GM18951 (cell line): ENCODE results near the gene SARM1.

Experiments
- POLR2A ChIP-seq: IDR thresholded peaks from 4 replicates; pipeline ENCODE4 v1.6.1; 2011; ENCODE audit warnings: mild to moderate bottlenecking; ENCODE audit not compliant: insufficient read length, insufficient read depth; ENCODE audit errors: extremely low read depth
- in situ Hi-C: fragments of 300-500 bp; cut with MboI; formaldehyde crosslinking; loops from one replicate; pipeline ENCODE4 v1.12.0; 2022; ENCODE audit warnings: low sequenced_read_pairs, mixed read lengths, inconsistent platforms; ENCODE audit not compliant: unreplicated experiment

SARM1 gene

DNA sequence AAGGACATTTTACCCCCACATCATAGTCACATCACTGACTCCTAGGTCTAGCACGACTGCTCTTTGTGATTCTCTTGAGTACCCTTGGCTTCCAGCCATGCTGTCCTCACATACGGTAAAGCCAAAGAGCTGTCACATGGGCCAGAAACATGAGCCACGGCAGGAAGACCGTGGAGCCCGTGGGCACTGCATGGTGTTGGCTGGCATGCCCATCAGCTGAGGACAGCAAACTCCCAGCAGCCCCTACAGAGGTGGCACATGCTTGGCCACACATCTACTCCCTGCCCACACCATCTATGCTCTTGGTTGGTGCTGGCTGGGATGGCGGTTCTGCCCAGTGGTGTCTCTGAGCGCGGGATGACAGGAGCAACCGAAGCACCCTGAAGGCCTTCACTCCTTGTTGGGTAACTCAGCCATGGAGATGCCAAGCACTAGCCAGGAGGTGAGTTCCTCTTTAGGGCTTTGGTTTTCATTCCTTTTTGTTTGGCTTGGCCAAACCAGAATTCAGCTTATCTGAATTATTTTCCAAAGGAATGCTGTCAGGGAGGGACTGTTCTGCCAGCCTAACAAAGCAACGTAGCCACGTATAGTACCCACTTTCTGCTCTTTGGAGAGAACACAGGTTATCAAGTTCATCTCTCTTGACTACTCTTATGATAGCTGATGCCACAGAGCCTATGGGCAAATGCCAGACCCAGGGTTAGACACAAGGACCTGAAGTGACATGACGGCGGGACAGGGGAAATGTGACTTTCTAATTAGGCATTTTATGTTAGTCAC is 25.9 kb upstream of the SARM1 start:
- no peak for TF ChIP-seq POLR2A
- in situ Hi-C loops, result no loop called here

DNA sequence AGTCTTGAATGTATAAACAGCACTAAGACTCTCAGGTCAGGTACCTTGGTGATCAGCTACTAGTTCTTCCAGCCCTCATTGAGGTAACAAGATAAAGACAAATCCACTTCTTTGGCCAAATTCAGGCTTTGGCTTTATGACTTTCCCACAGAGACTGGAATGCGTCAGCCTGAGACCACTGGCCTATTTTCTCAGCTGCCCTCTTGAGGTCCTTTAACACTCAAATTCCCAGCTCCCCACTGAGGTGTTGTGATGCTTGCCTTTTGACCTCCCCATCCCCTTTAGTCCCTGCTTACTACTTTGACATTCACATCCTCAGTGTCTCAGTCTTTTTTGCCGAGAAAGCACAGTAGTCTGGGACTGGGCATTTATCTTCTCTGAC is 25.3 kb upstream of the SARM1 start:
- in situ Hi-C loops, result no loop called here

DNA sequence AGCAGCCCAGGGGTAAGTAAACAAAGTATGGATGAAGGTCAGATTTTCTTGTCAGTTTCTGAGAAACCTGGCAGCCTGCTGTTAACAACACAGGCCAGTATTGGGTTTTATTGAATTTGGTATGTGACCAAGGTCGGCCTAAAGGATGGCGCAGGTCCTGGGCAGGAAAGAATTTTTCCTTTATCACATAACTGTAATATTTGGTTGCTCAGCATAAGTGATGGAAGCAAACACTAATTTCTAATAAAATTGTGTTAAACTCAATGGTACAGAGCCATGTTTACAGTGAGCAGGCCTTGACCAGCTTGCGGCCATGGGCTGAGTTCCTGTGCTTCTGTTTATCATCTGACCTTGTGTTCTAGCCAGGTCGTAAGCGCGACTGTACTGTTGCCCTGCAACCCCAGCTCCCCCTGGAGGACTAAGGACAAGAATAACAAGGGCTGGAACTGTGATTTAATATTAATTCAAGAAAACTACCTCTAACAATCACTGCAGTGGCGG is 24.7 kb upstream of the SARM1 start:
- in situ Hi-C loops, result no loop called here
- no peak for TF ChIP-seq POLR2A

More for the DNA sequence above, 25.3 kb upstream of the SARM1 start:
- TF ChIP-seq POLR2A, result no peak

DNA sequence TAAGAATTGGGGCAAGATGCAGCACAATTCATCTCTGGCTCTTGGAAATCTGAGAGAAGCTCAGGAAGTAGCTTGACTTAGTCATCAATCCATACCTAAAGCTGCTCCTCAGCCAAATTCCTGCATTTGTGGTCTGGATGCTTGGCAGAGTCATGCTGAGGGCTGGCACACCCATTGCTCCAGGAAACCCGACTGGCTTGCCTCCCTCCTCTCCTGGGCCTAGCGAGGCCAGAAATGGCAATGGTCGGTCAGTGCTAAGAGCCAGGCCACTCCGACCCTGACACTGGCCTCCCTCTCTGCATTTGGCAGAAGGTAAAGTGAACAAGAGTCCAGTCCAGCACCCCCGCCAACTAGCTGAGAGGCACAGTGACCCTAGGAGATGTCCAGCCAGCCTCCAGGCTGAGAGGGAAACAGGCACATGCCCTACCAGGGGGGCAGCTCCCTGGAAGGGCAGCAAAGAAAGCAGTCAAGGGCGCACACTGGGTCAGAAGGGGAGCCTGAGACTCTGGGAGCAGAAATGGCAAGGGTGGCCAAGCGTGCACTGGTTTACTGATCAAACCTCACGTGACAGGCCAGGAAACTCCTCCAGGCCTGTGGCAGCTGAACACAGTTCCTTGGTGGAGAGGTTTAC is 24.1 kb upstream of the SARM1 start:
- TF ChIP-seq POLR2A, result no peak
- in situ Hi-C loops, result no loop called here

DNA sequence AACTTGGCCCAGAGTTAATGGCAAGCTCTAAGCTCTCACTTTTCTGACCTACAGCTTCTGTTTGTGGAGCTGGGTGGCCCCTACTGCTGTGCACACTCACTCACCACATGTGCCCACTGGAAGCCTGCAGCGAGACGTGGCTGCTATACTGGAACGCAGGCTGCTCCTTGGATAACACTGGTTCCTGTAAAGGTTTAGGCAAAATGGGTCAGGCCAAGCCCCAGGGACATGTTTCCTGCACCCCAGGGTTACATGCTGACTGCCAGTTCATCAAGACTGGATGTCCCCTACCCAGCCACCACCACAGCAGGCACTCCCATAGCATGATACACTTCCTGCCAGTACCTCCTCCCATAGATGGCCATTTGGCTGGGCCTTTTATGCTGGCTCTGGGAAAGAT is 22.5 kb upstream of the SARM1 start:
- in situ Hi-C loops, result no loop called here
- no peak for TF ChIP-seq POLR2A

DNA sequence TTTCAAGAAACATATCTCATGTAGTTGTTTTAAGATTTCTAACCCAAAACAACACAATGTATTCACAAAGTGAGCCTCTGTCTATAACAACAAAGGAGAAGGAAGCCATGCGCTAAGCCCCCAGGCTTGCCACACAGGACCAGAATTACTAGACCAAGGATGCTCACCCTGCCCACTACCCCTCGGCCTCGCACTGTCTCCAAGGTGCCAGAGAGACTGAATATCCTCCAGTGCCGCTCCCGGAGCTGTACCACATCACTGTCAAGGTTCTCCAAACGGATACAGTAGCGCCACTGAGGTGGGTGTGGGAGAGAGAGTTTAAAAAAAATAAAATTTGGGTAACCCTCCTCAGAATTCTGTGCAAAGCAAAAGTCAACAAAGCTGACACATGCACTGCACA is 21.2 kb upstream of the SARM1 start:
- TF ChIP-seq POLR2A, result no peak
- in situ Hi-C loops, result no loop called here

DNA sequence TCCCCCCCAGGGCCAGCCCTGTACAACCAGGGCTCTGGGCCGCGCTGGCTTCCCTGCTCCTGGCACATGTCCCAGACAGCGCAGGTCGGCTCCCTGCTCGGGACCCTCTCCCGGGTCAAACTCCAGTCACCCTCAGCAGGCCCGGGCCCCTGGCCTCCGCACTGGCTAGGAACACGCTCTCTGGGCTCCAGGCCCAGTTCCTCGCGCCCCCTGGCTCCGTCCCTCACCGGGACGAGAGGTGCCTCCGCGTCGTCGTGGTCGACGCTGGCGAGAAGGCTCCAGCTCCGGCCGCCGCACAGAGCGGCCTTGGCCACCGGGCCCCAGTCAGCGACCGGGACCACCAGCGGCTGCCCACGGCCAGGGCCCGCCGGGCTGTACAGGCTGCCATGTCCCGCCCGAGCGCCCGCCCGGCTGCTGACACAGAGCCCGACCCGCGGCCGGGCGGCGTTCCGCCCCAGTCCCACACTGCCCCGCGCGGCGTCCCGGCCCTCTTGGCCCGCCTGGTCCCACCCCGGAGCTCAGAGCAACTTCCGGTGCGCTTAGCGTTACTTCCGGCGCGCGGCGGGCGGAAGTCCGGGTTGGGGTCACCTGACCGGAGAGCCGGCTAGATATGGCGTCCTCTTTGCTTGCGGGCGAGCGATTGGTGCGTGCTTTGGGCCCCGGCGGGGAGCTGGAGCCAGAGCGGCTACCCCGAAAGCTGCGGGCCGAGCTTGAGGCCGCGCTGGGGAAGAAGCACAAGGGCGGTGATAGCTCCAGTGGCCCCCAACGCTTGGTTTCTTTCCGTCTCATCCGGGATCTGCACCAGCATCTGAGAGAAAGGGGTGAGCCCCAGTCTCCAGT is 14.2 kb upstream of the SARM1 start, which contains the start of gene POLDIP2:
POLDIP2 (minus strand) TSS at position 467 of the 840 bp plus-strand sequence; CDS start at position 388, 79 bp downstream.
- peak; percentile 98 for TF ChIP-seq POLR2A
- in situ Hi-C loops, result no loop called here

DNA sequence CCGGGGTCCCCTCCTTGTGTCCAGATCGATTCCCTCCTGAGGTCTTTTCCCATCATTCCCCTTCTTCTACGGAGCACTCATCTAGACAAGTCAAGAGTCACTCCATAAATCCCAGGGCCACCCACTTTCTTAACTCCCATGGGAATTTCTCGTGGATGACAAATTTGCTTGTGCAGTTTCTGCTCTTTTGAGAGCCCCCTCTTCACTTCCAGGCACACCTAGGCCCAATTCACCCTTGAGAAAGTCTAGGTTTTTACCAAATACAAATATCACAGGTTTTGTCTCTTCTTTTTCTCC is 13.6 kb upstream of the SARM1 start:
- in situ Hi-C loops, result no loop called here
- TF ChIP-seq POLR2A, result no peak

DNA sequence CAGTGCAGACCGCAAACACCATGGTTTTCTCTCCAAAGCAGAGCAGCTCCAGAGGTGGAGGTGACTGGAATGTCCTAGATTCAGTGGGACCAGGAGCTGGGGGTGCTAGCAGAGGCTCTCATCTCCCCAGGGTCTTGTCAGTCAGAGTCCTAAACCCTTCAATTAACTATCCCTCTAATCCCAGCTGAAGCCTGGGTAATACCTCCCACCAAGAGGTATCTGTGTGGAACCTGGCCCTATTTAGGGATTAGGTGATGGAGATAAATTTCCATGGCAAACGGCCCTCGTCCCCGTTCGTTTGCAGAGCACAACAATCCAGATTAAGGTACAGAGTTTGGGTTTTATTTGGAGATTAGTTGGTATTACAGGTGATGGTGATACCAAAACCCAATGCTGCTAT is 8.3 kb upstream of the SARM1 start:
- in situ Hi-C loops, result no loop called here
- no peak for TF ChIP-seq POLR2A

DNA sequence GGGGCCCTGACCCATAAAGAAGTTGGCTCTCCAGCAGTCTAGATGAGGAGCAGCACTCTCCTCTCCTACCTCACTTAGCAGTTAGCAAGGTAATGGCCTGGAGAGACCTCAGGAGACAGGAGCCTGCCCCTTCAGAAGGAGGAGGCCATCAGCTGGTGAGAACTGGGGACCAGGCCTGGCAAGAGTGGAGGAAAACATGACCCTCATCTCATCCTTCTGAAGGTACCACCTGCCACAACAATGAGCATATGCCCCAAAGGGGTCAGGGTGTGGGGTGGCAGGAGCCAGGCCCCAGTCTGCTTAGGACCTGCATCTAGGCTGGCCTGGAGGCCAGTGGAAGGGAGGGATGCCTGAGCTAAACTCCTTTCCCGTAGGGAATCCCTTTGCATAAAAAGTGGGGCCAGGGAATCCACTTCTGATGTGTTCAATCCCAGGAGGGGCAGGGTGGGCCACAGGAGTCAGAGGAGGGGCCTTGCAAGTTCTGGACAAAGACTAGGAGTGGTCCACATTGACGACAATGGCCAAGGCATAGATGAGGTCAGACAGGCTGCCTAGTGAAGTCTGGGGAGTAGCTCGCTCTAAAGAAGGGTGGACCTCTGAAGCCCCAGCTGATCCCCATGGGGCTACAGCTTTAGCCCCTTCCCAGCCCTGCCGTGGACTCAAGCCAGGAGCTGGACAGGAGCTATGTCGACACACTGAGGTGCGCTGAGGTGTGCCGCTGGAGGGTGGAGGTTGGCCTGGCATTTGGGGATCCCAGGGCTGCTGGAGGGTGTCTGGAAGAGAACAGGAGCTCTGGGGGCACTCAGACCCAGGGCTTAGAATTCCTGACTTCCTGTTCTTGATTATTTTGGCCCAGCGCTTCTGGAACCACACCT is 7.5 kb upstream of the SARM1 start:
- in situ Hi-C loops, result no loop called here

DNA sequence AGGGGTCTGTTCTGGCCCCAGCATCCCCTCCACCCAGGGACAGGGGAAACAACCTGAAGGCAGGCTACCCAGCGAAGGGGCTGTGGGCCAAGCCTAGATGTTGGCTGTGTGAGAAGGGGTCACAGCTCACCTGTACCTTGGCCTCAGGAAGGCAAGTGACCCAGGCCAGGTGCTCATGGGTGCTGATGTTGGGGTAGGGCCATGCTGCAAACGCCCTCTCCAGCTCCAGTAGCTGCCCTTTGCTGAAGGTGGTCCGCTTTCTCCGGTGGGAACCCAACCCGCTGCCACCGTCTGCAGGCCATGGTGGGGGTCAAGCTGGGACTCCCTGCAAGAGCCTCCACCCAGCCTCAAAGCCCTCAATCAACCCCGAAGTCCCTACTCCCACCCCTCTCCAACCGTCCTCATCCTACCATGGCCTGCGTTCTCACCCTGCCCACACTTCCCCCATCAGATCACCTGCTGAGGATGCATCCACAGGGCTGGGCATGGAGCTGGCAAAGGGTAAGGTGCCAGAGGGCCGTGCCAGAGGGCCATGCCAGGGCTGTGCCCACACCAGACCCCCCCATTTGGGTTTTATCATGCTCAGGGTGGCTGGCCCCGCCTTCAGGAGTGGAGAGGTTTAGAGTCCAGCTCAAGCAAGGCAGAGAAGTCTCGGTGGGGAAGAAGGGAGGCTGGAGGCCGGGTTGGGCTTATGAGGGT is 6.7 kb upstream of the SARM1 start, which contains the start of gene SEBOX:
SEBOX (minus strand) TSS at position 535 of the 699 bp plus-strand sequence; CDS start at position 487, 48 bp downstream.
- in situ Hi-C loops, result no loop called here
- no peak for TF ChIP-seq POLR2A

More for the DNA sequence above, 7.5 kb upstream of the SARM1 start:
- TF ChIP-seq POLR2A, result no peak

DNA sequence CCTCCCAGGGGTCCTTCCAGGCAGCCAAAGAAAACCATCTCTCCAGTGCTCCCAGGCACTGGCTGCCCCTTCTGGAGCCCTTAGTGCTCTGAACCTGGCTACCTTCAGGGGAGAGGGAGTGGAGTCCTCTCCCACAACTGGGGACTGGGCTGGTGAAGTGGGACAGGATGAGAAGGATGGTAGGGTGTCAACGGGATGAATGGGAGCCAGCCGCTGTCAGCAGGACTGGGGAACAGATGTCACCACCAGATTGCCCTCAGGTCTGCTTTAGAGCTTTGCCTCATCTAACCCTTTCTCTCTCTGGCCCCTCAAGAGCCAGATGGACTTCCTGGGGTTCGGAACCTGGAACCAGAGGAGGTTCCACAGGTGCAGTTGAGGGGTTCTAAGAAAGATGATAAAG is 6.0 kb upstream of the SARM1 start:
- in situ Hi-C loops, result no loop called here

More for the DNA sequence above, 6.0 kb upstream of the SARM1 start:
- no peak for TF ChIP-seq POLR2A
